ENCODE measurements around the gene SNORC.
"Not testable (repeated sequence)": the region's sequence is repeated elsewhere in the genome, so short reads cannot be mapped to it uniquely, and the experiment has no call there.

DNA sequence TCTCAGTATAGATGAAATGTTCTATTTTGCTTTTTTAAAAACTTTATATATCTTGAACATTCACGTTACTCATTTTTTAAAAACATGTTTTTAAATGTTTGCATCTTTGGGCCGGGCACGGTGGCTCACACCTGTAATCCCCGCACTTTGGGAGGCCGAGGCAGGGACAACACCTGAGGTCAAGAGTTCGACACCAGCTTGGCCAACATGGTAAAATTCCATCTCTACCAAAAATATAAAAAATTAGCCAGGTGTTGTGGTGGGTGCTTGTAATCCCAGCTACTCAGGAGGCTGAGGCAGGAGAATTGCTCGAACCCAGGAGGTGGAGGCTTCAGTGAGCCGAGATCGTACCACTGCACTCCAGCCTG lies 37.6 kb downstream of the SNORC start:
- TF ChIP-seq, protein P1, sequence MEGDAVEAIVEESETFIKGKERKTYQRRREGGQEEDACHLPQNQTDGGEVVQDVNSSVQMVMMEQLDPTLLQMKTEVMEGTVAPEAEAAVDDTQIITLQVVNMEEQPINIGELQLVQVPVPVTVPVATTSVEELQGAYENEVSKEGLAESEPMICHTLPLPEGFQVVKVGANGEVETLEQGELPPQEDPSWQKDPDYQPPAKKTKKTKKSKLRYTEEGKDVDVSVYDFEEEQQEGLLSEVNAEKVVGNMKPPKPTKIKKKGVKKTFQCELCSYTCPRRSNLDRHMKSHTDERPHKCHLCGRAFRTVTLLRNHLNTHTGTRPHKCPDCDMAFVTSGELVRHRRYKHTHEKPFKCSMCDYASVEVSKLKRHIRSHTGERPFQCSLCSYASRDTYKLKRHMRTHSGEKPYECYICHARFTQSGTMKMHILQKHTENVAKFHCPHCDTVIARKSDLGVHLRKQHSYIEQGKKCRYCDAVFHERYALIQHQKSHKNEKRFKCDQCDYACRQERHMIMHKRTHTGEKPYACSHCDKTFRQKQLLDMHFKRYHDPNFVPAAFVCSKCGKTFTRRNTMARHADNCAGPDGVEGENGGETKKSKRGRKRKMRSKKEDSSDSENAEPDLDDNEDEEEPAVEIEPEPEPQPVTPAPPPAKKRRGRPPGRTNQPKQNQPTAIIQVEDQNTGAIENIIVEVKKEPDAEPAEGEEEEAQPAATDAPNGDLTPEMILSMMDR (conservative IDR thresholded peaks at IDR 0.05), result not testable (repeated sequence)
- not testable (repeated sequence) for TF ChIP-seq ZFX (IDR thresholded peaks at IDR 0.05)
